HG02763 (cell line): ENCODE data around the gene HECTD1.

Source experiments
- ATAC-seq: cut with Tn5 transposase; IDR thresholded peaks from one replicate; pipeline ENCODE4 v1.9.1; 2021; ENCODE audit warnings: mild to moderate bottlenecking, moderate library complexity; ENCODE audit not compliant: unreplicated experiment

HECTD1 gene

DNA sequence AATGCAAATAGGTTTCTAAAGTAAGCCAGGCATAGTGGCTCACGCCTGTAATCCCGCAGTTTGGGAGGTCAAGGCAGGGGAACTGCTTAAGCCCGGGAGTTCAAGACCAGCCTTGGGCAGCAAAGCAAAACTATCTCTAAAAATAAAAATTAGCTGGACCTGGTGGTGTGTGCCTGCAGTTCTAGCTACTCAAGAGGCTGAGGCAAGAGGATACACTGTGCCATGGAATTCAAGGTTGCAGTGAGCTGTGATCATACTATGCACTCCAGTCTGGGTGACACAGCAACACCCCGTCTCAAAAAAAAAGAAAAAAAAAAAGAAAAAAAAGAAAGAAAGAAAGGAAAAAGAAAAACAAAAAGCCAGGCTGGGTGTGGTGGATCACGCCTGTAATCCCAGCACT, 46.3 kb downstream of the HECTD1 start:
- no peak for ATAC-seq

DNA sequence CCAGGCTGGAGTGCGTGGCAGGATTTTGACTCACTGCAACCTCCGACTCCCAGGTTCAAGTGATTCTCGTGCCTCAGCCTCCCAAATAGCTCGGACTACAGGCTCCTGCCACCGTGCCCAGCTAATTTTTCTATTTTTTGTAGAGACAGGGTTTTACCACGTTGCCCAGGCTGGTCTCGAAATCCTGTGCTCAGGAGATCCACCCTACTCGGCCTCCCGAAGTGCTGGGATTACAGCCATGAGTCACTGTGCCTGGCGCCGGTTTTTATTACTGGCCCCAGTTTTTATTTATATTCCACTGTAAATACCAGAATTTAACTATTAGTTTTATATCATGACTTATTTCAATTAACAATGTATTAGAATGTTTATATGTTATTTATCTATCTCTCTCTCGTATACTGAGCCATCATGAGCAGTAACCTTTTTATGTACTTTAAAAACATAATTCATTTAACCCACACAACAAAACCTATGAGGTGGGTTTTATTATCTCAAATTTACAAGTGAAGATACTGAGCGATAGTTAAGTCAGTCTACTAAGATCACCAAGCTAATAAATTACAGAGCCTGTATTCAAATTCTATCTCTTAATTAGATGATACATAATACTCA, 47.8 kb downstream of the HECTD1 start:
- ATAC-seq: no peak

- no peak for ATAC-seq
These were observed 52.6 kb downstream of the HECTD1 start for GRCh38 chr14:31154956-31155355.

DNA sequence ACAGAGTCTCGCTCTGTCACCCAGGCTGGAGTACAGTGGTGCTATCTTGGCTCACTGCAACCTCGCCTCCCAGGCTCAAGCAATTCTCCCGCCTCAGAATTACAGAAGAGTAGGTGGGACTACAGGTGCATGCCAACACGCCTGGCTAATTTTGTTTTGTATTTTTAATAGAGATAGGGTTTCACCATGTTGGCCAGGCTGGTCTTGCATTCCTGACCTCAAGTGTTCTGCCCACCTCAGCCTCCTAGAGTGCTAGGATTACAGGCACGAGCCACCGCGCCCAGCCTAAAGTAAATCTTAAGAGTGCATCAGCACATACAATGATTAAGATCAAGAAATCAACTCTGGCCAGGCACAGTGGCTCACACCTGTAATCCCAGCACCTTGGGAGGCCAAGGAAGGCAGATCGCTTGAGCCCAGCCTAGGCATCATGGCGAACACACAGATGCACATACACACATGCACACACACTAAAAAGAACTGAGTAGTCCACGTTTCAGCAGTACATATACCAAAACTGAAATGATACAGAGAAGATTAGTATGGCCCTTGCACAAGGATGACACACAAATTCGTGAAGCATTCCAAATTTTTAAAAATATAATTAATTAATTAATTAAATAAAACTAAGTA, 65.0 kb downstream of the HECTD1 start:
- no peak for ATAC-seq

- ATAC-seq: no peak
These were observed 68.2 kb downstream of the HECTD1 start for GRCh38 chr14:31139301-31139847.

GRCh38 chr14:31138301-31138700, 69.3 kb downstream of the HECTD1 start:
- no peak for ATAC-seq

DNA sequence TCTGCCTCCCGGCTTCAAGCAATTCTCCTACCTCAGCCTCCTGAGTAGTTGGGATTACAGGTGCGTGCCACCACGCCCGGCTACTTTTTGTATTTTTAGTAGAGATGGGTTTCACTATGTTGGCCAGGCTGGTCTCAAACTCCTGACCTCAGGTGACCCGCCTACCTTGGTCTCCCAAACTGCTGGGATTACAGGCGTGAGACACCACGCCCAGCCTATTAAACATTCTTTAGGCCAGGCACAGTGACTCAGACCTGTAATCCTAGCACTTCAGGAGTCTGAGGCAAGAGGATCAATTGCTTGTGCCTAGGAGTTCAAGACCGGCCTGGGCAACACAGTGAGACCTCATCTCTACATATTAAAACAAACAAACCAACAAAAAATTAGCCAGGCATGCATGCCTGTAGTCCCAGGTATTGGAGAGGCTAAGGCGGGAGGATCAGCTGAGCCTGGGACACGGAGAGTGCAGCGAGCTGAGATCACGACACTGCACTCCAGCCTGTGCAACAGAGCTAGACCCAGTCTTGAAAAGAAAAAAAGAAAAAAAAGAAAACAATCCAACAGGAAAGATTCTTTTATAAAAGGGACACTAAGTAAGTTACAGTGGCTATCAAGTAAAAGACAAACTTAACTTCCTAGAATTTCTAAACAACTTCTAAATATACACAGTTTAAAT, 70.2 kb downstream of the HECTD1 start:
- no peak for ATAC-seq

GRCh38 chr14:31133133-31133532, 74.5 kb downstream of the HECTD1 start:
- no peak for ATAC-seq

DNA sequence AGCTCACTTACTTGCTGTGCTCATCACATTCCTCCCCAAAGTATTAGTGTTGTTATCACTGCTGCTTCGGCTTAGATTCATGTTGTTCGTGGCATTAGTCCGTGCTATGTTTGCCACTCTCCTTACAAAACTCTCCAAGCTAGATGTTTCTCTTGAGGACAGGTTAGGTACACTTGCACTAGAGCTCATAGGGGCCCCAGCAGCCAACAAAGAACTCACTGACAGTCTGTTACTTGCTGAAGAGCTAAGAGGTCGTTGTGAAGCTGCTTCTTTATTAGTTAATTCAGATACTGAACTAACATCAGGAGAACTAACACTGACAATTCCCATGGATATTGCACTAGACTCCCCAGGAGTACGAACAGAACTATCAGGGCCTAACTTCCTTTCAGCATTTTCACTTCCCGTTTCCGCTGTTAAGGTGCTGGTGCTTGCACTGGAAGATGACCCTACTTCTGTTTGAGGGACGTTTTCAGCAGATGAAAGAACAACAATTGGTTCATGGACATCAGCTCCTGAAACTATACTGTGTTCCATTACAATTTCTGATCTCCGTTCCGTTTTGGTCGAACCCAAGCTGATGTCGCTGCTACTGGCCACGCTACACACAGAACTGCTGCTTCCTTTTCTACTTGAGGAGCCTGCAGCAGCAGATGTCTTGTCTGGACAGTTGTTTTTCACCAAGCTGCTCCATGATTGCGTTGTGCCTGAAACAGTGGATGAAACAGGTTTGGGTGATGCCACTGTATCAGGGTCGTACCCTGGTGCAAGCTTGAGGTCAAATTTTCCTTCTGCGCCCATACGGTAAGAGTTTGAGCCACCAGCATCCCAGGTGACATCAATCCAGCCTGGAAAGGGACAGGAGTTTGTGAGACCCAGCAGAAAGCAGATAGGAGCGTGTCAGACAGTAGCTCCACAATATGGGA, 78.7 kb downstream of the HECTD1 start:
- ATAC-seq: no peak

- ATAC-seq: no peak
These were observed 79.9 kb downstream of the HECTD1 start for GRCh38 chr14:31127690-31128089.

DNA sequence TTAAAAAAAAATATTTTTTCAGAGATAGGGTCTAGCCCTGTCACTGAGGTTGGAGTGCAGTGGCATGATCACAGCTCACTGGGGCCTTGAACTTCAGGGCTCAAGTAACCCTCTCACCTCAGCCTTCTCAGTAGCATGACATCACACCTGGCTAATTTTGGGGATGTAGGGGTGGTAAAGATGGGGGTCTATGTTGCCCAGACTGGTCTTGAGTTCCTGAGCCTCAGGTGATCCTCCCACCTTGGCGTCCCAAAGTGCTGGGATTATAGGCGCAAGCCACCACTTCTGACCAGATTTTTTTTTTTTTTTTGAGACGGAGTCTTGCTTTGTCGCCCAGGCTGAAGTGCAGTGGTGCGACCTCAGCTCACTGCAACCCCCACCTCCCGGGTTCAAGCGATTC, 80.9 kb downstream of the HECTD1 start:
- ATAC-seq: no peak

DNA sequence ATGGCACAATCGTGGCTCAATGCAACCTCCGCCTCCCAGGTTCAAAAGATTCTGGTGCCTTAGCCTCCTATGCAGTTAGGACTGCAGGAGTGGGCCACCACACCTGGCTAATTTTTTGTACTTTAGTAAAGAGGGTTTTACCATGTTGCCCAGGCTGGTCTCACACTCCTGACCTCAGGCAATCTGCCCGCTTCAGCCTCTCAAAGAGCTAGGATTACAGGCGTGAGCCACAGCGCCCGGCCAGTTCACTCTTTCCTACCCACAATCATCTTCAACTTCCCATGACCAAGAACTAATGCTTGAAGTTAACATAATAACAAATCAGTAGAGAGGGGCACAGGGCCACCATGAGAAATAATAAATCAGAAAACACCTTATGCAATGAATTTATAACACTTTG, 82.4 kb downstream of the HECTD1 start:
- ATAC-seq: no peak

- no peak for ATAC-seq
These were observed 83.4 kb downstream of the HECTD1 start for GRCh38 chr14:31124197-31124596.

DNA sequence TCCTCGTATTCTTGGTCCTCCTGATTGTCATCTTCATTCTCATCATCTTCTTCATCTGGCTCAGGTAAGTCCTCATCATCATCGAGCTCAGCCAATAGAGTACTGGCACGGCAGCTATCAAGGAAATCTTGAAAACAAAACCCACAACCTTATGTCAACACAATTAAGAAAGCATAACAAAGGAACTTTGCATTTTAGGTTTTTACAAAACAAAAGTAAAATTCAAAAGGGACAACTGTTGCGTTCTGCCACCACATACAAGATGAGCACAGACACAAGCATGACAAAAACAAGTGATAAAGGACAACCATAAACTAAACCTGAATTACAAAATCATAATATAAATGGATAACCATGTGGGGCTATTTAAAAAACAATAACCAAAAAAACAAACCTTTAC, 84.7 kb downstream of the HECTD1 start:
- ATAC-seq: no peak

DNA sequence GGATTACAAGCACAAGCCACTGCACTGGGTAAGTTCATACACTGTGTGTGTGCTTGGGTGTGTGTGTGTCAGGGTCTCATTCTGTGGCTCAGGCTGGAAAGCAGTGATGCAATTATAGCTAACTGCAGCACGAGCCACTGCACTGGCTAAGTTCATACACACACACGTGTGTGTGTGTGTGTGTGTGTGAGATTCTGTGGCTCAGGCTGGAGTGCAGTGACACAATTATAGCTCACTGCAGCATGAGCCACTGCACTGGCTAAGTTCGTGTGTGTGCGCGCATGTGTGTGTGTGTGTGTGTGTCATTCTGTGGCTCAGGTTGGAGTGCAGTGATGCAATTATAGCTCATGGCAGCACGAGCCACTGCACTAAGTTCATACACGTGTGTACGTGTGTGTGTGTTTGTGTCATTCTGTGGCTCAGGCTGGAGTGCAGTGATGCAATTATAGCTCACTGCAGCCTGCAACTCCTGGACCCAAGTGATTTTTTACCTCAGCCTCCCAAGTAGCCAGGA, 85.4 kb downstream of the HECTD1 start:
- no peak for ATAC-seq

GRCh38 chr14:31118892-31119291, 88.7 kb downstream of the HECTD1 start:
- ATAC-seq: no peak

- no peak for ATAC-seq
These were observed 93.8 kb downstream of the HECTD1 start for GRCh38 chr14:31113794-31114193.

DNA sequence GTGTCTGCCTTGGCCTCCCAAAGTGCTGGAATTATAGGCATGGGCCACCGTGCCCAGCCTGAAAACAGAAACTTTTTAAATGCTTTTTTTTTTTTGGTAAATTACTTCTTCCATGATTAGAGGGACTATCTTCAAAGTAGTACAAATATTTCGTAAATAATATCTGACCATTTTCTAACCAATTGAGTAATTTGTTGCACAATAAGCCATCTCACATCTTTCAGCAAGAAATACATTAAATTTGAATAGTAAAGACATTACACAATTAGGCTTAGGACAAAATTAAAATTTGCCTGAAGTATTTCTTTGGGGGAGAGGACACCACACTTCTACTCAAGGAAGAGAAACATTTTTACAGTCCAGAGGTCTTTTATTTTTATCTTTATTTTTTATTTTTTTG, 96.7 kb downstream of the HECTD1 start:
- no peak for ATAC-seq

DNA sequence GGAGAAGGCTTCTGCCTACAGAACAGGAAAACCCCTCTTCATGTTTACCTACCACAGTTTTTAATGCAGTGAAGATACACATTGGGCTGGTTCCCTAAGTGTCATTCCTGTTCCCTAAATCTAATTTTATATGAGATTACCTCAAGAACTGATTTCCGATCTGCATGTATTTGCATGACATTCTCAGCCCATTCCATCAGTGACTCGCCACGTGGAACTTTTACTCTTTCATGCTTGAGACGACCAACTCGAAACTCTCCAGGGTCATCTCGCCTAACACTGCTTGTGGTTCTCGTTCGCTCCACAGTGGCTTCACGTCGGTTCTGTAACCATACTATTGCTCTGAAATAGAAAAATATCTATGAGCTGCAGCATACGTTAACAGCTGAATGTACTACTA, 98.3 kb downstream of the HECTD1 start:
- ATAC-seq: no peak

- ATAC-seq: no peak
These were observed 100.8 kb downstream of the HECTD1 start for GRCh38 chr14:31106768-31107167.

DNA sequence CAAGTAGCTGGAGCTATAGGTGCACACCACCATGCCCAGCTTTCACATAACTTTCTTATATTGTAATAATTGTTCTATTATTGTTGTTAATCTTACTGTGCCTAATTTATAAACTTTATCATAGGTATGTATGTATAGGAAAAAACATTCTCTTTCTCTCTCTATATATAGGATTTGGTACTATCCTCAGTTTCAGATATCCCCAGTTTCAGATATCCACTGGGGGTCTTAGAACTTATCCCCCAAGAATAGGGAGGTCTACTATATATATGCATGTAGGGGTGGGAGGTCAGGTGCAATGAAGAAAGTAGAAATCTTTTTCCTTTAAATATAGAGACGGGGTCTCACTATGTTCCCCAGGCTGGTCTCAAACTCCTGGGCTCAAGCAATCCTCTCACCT, 110.5 kb downstream of the HECTD1 start:
- ATAC-seq: no peak
